H9 (cell line): ENCODE data around the gene LRRC8A. TPM values are rescaled to one million over a fixed set of nuclear protein-coding genes. Genes with fewer than 3 reads are reported as not detected.

Experiments
- DNase-seq: peaks from one replicate; pipeline ENCODE4 v3.0.0-alpha.2; 2017
- H2AFZ ChIP-seq: one replicate; pipeline ENCODE4 v1.6.1; 2013; ENCODE audit warnings: mild to moderate bottlenecking, low read length, control low read depth, moderate library complexity
- H2AK5ac ChIP-seq: 2 replicates; pipeline ENCODE4 v1.6.1; 2013; ENCODE audit warnings: low read length, control low read depth, mixed read lengths; ENCODE audit not compliant: insufficient read length
- H2BK120ac ChIP-seq: one replicate; pipeline ENCODE4 v1.6.1; 2013; ENCODE audit warnings: low read depth, mild to moderate bottlenecking, low read length, control low read depth, inconsistent platforms; ENCODE audit not compliant: poor library complexity, severe bottlenecking
- H2BK12ac ChIP-seq: 2 replicates; pipeline ENCODE4 v1.6.1; 2013; ENCODE audit warnings: low read length, control low read depth, mixed read lengths, low read depth; ENCODE audit not compliant: insufficient read length
- H2BK15ac ChIP-seq: 2 replicates; pipeline ENCODE4 v1.6.1; 2013; ENCODE audit warnings: low read depth, low read length, control low read depth
- H2BK20ac ChIP-seq: one replicate; pipeline ENCODE4 v1.6.1; 2013; ENCODE audit warnings: low read depth, mild to moderate bottlenecking, low read length, control low read depth, inconsistent platforms; ENCODE audit not compliant: poor library complexity, severe bottlenecking
- H2BK5ac ChIP-seq: 2 replicates; pipeline ENCODE4 v1.6.1; 2013; ENCODE audit warnings: low read length, control low read depth, mixed read lengths; ENCODE audit not compliant: insufficient read length
- H3K14ac ChIP-seq: 2 replicates; pipeline ENCODE4 v1.6.1; 2013; ENCODE audit warnings: low read length, control low read depth; ENCODE audit not compliant: insufficient read depth
- H3K18ac ChIP-seq: 2 replicates; pipeline ENCODE4 v1.6.1; 2013; ENCODE audit warnings: low read depth, mild to moderate bottlenecking, mixed read lengths, low read length, control low read depth; ENCODE audit not compliant: insufficient read length
- H3K23ac ChIP-seq: 2 replicates; pipeline ENCODE4 v1.6.1; 2013; ENCODE audit warnings: low read length, control low read depth, mixed read lengths, low read depth; ENCODE audit not compliant: insufficient read length
- H3K23me2 ChIP-seq: 2 replicates; pipeline ENCODE4 v1.6.1; 2013; ENCODE audit warnings: low read depth, mild to moderate bottlenecking, mixed read lengths, low read length, control low read depth; ENCODE audit not compliant: insufficient read length, poor library complexity, severe bottlenecking
- H3K27ac ChIP-seq: 2 replicates; pipeline ENCODE4 v1.5.1; 2013; ENCODE audit warnings: low read length, control low read depth, mixed read lengths, low read depth; ENCODE audit not compliant: insufficient read length
- H3K27me3 ChIP-seq: 2 replicates; pipeline ENCODE4 v1.6.1; 2013; ENCODE audit warnings: low read length, control low read depth, inconsistent platforms; ENCODE audit not compliant: insufficient read depth
- H3K4ac ChIP-seq: 2 replicates; pipeline ENCODE4 v1.6.1; 2013; ENCODE audit warnings: low read depth, mild to moderate bottlenecking, control low read depth, inconsistent platforms, low read length, moderate library complexity
- H3K4me1 ChIP-seq: 2 replicates; pipeline ENCODE4 v1.6.1; 2013; ENCODE audit warnings: low read length, control low read depth, inconsistent platforms; ENCODE audit not compliant: insufficient read depth
- H3K4me2 ChIP-seq: 2 replicates; pipeline ENCODE4 v1.6.1; 2013; ENCODE audit warnings: low read length, control low read depth, mixed read lengths; ENCODE audit not compliant: insufficient read length, insufficient read depth
- H3K56ac ChIP-seq: 2 replicates; pipeline ENCODE4 v1.6.1; 2013; ENCODE audit warnings: low read depth, mild to moderate bottlenecking, mixed read lengths, low read length, control low read depth; ENCODE audit not compliant: insufficient read length
- H3K79me1 ChIP-seq: 2 replicates; pipeline ENCODE4 v1.6.1; 2013; ENCODE audit warnings: low read depth, mild to moderate bottlenecking, moderate library complexity, low read length, control low read depth, inconsistent platforms; ENCODE audit not compliant: insufficient read depth, poor library complexity, severe bottlenecking
- H3K79me2 ChIP-seq: 2 replicates; pipeline ENCODE4 v1.6.1; 2013; ENCODE audit warnings: low read length, control low read depth, inconsistent platforms; ENCODE audit not compliant: insufficient read depth
- H3K9ac ChIP-seq: 2 replicates; pipeline ENCODE4 v1.6.1; 2013; ENCODE audit warnings: low read length, control low read depth, mixed read lengths; ENCODE audit not compliant: insufficient read length; ENCODE audit errors: extremely low read depth
- H3K9me3 ChIP-seq: one replicate; pipeline ENCODE4 v1.6.1; 2013; ENCODE audit warnings: low read depth, low read length, inconsistent platforms; ENCODE audit not compliant: control insufficient read depth
- H3T11ph ChIP-seq: one replicate; pipeline ENCODE4 v1.6.1; 2013; ENCODE audit warnings: mild to moderate bottlenecking, low read length, control low read depth, inconsistent platforms
- H4K20me1 ChIP-seq: one replicate; pipeline ENCODE4 v1.6.1; 2013; ENCODE audit not compliant: control insufficient read depth, insufficient read length, insufficient read depth
- H4K5ac ChIP-seq: 2 replicates; pipeline ENCODE4 v1.6.1; 2013; ENCODE audit warnings: low read depth, mild to moderate bottlenecking, mixed read lengths, low read length, control low read depth; ENCODE audit not compliant: insufficient read length
- H4K8ac ChIP-seq: replicated peaks from 2 replicates; pipeline ENCODE4 v1.6.1; 2013; ENCODE audit warnings: low read length, control low read depth, mixed read lengths, low read depth; ENCODE audit not compliant: insufficient read length
- H4K91ac ChIP-seq: 2 replicates; pipeline ENCODE4 v1.6.1; 2013; ENCODE audit warnings: low read depth, mild to moderate bottlenecking, moderate library complexity, mixed read lengths, low read length, control low read depth; ENCODE audit not compliant: insufficient read length
- H3K27ac Mint-ChIP-seq, 3 experiments: 2 replicates in 2 of 3; 3 replicates in 1 of 3; pipeline ENCODE4 v1.8.0; 2020 to 2021; ENCODE audit warnings: mixed read lengths in 3 of 3, mild to moderate bottlenecking in 1 of 3, moderate library complexity in 1 of 3
- H3K27me3 Mint-ChIP-seq: 2 replicates; pipeline ENCODE4 v1.8.0; 2021; ENCODE audit warnings: low read depth, mild to moderate bottlenecking, moderate library complexity, mixed read lengths
- H3K36me3 Mint-ChIP-seq, 3 experiments: 2 replicates in 2 of 3; 3 replicates in 1 of 3; pipeline ENCODE4 v1.8.0; 2020 to 2021; ENCODE audit warnings: low read depth in 3 of 3, mixed read lengths in 3 of 3; ENCODE audit not compliant: insufficient read depth in 1 of 3
- H3K4me1 Mint-ChIP-seq, 2 experiments: 2 replicates each; pipeline ENCODE4 v1.8.0; 2020; ENCODE audit warnings: mixed read lengths in 2 of 2
- H3K4me3 Mint-ChIP-seq, 2 experiments: 2 replicates in 1 of 2; 3 replicates in 1 of 2; pipeline ENCODE4 v1.8.0; 2020 to 2021; ENCODE audit warnings: mild to moderate bottlenecking in 2 of 2, mixed read lengths in 2 of 2, moderate library complexity in 1 of 2
- H3K9me3 Mint-ChIP-seq, 2 experiments: 2 replicates in 1 of 2; 3 replicates in 1 of 2; pipeline ENCODE4 v1.8.0; 2020; ENCODE audit warnings: mild to moderate bottlenecking in 2 of 2, mixed read lengths in 2 of 2, moderate library complexity in 1 of 2
- CTCF ChIP-seq: fragments of 200-600 bp; sonication (generic); conservative IDR thresholded peaks from 3 replicates; pipeline ENCODE4 v1.8.0; 2021; ENCODE audit warnings: antibody characterized with exemption, mild to moderate bottlenecking
- WGBS: extraction: QIAGEN DNeasy Blood & Tissue Kit; methylation state at CpG from one replicate; pipeline ENCODE4 v1.1.7; 2013; ENCODE audit warnings: missing lambda C conversion rate, low lambda C conversion rate, mixed read lengths; ENCODE audit not compliant: insufficient read length; ENCODE audit errors: extremely low coverage; 5-methylcytosine and 5-hydroxymethylcytosine counted together
- total RNA-seq: library from RNA; stranded (reverse); gene quantifications from 2 replicates; pipeline ENCODE4 v1.2.1, GENCODE V29; 2021

The LRRC8A gene
- total RNA-seq, 1 experiment from 2014 or later: 76.0 TPM

DNA sequence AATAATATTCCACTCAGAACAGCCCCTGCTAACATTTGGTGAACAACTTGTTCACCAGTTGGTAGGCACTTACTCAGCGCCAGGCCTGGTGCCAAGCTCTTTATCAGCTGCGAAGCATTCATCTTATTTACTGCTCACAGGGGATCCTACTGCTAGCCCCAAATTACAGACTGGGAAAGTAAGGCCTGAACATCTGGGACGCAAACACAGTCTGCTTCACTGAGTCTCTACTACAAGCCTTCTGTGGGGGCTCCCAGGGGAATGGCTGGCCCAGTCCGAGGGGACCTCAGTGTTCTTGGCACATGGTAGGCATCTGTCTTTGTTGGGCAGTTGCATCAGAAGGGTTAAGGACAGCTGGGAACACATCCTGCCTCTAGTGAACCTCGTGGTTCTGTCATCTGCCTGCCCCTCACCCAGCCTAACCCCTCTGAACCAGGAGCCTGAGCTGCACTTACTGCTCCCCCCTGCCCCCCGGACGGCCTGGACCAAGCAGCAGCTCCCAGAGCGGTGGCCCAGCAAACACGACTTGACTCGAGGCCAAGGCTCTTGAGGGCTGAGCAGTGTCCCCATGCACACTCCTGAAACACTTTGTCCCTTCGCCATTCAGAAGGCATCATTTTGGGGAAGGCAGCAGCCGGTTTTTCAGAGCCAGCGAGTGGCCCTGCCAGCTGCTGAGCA, 38.6 kb downstream of the LRRC8A start, which contains the start of gene PHYHD1:
TSS of gene PHYHD1 (plus strand) at position 602 of the 678 bp plus-strand sequence. CDS start 1,342 bp downstream, outside the sequence.
- peaks cover 15 to 33% (median 25%) of the 10 kb centered on the region in 3 experiments; a peak in 6 of 7 replicates for H3K36me3 Mint-ChIP-seq
- Histone ChIP-seq H3K4me1 (no peaks in the 10 kb centered on the region; the same call in 1 of the 2 replicates), H2AK5ac (no peak within 1 kb of the TSS), H3T11ph (no peak within 1 kb of the TSS), H4K91ac (no peak within 1 kb of the TSS), H3K79me1 (no peaks in the 10 kb centered on the region), H3K27ac (no peak within 1 kb of the TSS), H2AFZ (no peak within 1 kb of the TSS), H3K23ac (no peak within 1 kb of the TSS), H3K4ac (no peak within 1 kb of the TSS), H2BK12ac (no peak within 1 kb of the TSS), H3K56ac (no peak within 1 kb of the TSS), H3K27me3 (no peaks in the 10 kb centered on the region), H3K14ac (peak within 1 kb of the TSS; percentile 57), H3K9me3 (no peaks in the 10 kb centered on the region), H3K9ac (no peak within 1 kb of the TSS), H3K79me2 (no peaks in the 10 kb centered on the region), H3K18ac (no peak within 1 kb of the TSS), H2BK5ac (no peak within 1 kb of the TSS), H4K20me1 (peaks cover 3% of the 10 kb centered on the region), H4K8ac (no peak within 1 kb of the TSS), H2BK20ac (no peak within 1 kb of the TSS), H3K4me2 (no peak within 1 kb of the TSS), H4K5ac (peak within 1 kb of the TSS; percentile 16), H2BK120ac (no peak within 1 kb of the TSS), H3K23me2 (no peaks in the 10 kb centered on the region), H2BK15ac (no peak within 1 kb of the TSS)
- no CpG with 5 or more reads among the region's 13 CpGs for WGBS
- H3K27me3 Mint-ChIP-seq: no peaks in the 10 kb centered on the region; the same call in 1 of the 2 replicates
- H3K9me3 Mint-ChIP-seq: no peaks in the 10 kb centered on the region
- peak within 1 kb of the TSS; percentile 91 to 98 (median 97) for H3K27ac Mint-ChIP-seq
- no peak for TF ChIP-seq CTCF
- no peak for DNase-seq
- peak within 1 kb of the TSS; percentile 79 to 81 for H3K4me3 Mint-ChIP-seq
- peaks cover 16 to 17% of the 10 kb centered on the region in 2 experiments for H3K4me1 Mint-ChIP-seq
